Prostate gland (tissue), 2 donors: Measurements from ENCODE around the gene IGSF8.

Experiments
- CTCF ChIP-seq, 4 experiments: fragments of 200-600 bp in 2 of 4; fragments of 450-650 bp in 2 of 4; sonication (generic) in 2 of 4; IDR thresholded peaks; 1 replicate in 3 of 4; 2 replicates in 1 of 4; pipeline ENCODE4 v1.5.1; 2016 to 2019; ENCODE audit warnings: antibody characterized with exemption in 4 of 4, mild to moderate bottlenecking in 2 of 4, moderate library complexity in 2 of 4
- POLR2A ChIP-seq: fragments of 450-650 bp; IDR thresholded peaks from one replicate; pipeline ENCODE4 v1.6.1; 2016; ENCODE audit warnings: antibody characterized with exemption, mild to moderate bottlenecking
- POLR2AphosphoS5 ChIP-seq: sonication (generic); formaldehyde crosslinking; IDR thresholded peaks from one replicate; pipeline ENCODE4 v1.6.1; 2017; ENCODE audit warnings: antibody characterized with exemption

- TF ChIP-seq POLR2A (no peak), CTCF (IDR thresholded peaks at IDR 0.05) (no peak), POLR2AphosphoS5 (no peak)
Measured at GRCh38 chr1:160146107-160146506, 47.7 kb upstream of the IGSF8 start.
